NCI-H2107 (cell line): ENCODE results near the gene SPAST.
"Not testable (repeated sequence)": the region's sequence is repeated elsewhere in the genome, so short reads cannot be mapped to it uniquely, and the experiment has no call there.

ENCODE experiments used
- DNase-seq: peaks from one replicate; lab custom pipeline; 2025; lab: John Stamatoyannopoulos, UW

Gene SPAST

GRCh38 chr2:32128636-32129035, 65.3 kb downstream of the SPAST start:
- DNase-seq = no peak

- no peak for DNase-seq
These were observed 65.7 kb downstream of the SPAST start for GRCh38 chr2:32129086-32129485.

DNA sequence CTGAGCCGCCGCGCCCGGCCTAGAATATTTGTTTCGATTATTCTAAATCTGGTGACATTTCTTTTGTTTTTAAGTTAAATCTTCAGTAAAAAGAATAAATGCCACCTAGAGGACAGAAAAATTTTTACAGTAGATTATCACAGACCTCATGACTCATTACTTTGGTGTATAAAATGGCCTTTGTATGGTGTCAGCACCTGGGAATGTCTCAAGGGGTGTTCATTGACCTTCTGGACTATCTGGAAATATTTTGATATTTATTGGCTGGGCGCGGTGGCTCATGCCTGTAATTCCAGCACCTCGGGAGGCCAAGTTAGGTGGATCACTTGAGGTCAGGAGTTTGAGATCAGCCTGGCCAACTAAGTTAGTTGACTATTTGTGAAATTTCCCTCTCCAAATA, 72.1 kb downstream of the SPAST start:
- DNase-seq = no peak

DNA sequence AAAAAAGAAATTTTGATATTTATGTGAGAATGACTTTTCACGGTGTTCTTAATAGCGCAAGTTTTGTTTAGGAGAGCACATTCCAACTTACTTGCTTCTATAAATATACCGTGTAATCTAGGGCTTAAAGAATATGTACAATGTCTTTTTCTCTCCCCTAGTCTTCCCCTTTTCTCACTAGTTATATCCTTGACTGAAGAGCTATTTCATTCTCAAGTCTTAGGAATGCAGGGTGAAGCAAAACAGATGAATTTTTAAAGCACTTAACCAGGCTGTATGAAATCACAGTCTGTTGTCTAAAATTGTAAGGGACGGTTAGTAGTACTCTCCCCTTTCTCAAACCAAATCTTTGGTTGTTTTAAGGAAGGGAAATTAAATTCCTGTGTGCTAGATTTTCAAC, 72.7 kb downstream of the SPAST start:
- no peak for DNase-seq

DNA sequence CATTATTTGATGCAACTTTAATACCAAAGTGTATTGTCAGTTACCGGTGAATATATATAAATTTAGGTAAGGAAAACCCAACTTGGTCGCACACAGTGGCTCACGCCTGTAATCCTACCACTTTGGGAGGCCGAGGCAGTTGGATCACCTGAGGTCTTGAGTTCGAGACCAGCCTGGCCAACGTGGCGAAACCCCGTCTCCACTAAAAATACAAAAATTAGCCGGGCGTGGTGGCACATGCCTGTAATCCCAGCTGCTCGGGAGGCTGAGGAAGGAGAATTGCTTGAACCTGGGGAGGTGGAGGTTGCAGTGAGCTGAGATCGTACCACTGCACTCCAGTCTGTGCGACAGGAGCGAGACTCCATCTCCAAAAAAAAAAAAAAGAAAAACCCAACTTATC, 88.2 kb downstream of the SPAST start:
- not testable (repeated sequence) for DNase-seq

GRCh38 chr2:32159678-32160077, 96.3 kb downstream of the SPAST start:
- no peak for DNase-seq

DNA sequence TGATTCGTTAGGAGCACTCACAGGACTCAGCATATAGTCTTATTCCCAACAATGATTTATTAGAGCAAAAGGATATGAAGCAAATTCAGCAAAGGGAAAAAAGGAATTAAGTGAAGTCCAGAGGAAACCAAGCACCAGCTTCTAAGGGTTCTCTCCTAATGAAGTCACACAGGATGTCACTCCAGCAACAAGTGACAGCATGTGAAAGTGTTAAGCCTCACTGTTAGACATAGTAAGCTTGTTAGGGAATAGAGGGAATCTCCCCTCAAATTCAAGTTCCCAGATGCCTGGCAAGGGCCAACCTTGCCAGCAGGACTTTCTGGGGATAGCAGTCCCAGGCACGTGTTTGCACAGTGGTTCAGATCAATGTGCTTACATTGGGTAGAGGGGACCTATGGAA, 97.9 kb downstream of the SPAST start:
- no peak for DNase-seq

GRCh38 chr2:32164254-32164653, 100.9 kb downstream of the SPAST start:
- DNase-seq = not testable (repeated sequence)

DNA sequence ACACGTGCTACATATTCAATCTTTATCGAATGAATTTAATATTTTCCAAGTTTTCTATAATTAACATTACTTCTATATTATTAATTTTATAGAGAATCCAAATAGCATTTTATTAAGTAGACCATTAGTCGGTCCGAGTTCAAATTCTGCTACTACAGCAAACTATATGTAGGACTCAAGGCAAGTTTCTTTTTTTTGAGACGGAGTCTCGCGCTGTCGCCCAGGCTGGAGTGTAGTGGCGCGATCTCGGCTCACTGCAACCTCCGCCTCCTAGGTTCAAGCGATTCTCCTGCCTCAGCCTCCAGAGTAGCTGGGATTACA, 101.6 kb downstream of the SPAST start:
- DNase-seq = not testable (repeated sequence)

DNA sequence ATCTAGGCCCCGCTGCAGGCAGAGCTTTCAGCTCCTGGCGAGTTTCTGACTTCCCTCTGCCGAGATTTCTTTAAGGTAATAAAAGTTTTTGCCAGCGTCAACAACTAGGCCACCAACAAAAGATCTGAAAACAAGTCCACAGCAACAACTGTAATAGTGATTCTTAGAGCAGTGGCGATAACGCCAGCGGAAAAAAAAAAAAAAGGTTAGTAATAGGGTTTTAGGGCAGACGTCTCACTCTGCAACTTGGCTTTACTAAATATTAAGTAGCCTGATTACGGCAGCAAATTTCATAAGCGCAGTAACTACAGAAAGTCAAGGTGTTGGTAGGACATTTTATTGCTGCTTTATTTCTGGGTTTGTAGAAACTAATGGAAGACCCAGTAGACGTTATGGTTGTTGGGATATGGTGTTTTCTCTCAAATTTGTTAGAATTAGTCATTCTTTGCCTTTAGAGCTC, 102.8 kb downstream of the SPAST start:
- no peak for DNase-seq

DNA sequence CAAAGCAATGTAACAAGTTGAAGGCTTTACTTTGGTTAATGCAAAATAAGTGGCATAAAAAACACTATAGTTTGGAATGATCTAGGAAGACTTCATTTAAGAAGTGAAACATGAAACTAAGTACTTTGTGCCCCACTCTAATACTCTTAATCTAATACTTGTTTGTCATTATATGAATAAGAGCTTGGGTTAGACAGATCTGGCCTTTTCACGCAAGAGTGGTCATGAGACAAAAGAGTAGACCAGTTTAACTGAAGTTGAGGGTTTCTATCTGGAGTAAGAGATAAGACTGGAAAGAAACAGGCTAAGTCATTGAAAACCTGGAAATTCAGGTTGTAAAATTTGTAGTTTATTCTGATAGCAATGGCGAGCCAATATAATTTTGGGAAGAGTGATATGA, 105.2 kb downstream of the SPAST start:
- no peak for DNase-seq

- no peak for DNase-seq
These were observed 109.5 kb downstream of the SPAST start for GRCh38 chr2:32172870-32173269.

DNA sequence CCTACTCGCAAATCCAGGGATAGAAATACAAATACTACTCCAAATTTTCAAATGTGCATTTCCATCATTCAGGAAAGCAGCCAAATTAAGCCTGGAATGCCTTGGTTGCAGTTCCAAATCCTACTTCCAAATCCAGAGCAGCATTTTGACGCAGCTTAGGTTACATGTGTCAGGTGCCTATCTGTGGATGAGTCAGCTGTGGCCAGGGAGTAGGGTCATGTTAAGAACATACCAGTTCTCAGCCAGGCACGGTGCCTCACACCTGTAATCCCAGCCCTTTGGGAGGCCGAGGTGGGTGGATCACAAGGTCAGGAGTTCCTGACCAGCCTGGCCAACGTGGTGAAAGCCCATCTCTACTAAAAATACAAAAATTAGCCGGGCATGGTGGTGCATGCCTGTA, 119.3 kb downstream of the SPAST start:
- no peak for DNase-seq

DNA sequence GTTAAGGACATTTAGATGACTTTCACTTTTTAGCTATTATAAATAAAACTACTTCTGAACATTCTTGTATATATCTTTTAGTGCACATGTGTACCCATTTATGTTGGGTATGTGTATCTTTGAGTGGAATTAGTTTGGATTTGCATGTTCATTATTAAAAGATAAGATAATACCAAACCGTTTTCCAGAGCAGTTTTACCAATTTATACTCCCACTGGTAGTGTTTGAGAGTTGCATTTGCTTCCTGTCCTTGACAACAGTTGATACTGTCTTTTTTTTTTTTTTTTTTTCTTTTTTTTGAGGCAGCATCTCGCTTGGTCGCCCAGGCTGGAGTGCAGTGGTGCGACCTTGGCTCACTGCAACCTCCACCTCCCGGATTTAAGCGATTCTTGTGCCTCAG, 125.7 kb downstream of the SPAST start:
- DNase-seq = no peak

DNA sequence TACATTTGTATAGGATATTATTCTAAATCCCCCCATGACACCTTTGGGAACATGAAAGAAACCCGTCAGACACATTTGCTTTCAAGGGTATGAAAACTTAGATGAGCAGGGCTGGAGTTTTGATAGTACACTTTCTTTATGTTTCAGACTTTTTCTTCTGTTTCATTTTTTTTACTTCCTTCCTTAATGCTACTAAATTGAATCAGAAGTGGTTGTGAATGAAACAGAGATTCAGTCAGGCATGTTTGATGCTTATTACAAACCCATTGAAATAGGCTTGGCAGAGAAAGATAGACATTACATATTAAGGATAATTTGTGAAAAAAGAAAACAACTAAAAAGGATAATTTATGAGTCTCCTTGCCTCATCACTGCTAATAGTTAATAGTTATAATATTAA, 129.1 kb downstream of the SPAST start:
- DNase-seq = no peak

DNA sequence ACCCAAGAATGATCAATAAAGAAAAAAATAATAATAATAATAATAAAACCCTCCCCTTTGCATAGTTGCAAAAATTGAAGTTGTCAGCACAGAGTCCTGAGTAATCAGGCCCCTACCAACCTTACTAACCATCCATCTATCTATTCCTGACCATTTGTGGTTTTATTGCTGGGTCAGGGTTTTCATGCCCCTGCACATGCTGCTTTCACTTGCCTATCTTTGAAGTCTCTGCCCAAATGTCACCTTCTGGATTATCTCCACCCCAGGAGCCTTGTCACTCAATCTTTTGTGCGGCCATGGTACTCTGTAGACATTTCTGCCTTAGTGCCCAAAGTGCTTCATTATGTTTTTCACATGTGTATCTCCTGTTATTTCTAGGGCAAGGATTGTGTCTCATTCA, 137.5 kb downstream of the SPAST start:
- no peak for DNase-seq

DNA sequence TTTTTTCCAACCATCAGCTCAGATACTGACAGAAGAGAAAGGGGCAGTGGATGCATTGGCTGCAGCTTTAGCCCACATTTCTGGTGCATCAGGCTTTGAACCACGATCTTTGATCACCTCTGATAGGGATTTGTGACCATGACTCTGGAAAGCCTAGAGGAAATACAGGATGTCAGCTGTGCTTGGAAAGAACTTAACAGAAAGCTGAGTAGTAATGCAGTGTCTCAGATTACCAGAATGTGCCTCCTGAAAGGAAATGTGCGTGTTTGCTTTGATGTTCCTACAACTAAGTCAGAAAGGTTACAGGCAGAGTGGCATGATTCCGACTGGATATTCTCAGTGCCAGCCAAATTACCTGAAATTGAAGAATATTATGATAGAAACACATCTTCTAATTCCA, 140.1 kb downstream of the SPAST start:
- DNase-seq = not testable (repeated sequence)
